ENCODE measurements around the gene BBIP1.

DNA sequence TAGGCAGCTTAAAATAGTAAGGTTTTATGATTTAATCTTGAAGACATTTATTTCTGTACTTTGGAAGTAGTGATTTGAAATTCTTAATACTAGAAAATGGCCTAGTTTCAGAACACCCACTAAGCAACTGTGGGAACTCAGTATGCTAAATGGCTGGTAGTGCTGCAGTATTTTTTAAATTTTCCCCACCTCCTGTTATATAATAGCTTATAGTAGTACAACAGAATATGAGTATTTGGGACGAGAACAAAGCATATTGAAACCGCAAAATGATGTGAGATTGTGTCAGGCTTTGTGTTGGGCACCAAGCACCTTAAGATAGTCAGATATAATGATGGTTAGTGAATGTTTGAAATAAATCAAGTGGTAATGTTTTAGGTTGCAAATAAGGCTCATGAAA, 8.5 kb upstream of the BBIP1 start:
- no peak for TF ChIP-seq ZNF232 (CRISPR knock-in tag; IDR thresholded peaks at IDR 0.05)
- TF ChIP-seq, protein P1, sequence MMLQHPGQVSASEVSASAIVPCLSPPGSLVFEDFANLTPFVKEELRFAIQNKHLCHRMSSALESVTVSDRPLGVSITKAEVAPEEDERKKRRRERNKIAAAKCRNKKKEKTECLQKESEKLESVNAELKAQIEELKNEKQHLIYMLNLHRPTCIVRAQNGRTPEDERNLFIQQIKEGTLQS (CRISPR knock-in tag; conservative IDR thresholded peaks at IDR 0.05) = no peak
